ENCODE results near the gene CXCL1.

Gene CXCL1

DNA sequence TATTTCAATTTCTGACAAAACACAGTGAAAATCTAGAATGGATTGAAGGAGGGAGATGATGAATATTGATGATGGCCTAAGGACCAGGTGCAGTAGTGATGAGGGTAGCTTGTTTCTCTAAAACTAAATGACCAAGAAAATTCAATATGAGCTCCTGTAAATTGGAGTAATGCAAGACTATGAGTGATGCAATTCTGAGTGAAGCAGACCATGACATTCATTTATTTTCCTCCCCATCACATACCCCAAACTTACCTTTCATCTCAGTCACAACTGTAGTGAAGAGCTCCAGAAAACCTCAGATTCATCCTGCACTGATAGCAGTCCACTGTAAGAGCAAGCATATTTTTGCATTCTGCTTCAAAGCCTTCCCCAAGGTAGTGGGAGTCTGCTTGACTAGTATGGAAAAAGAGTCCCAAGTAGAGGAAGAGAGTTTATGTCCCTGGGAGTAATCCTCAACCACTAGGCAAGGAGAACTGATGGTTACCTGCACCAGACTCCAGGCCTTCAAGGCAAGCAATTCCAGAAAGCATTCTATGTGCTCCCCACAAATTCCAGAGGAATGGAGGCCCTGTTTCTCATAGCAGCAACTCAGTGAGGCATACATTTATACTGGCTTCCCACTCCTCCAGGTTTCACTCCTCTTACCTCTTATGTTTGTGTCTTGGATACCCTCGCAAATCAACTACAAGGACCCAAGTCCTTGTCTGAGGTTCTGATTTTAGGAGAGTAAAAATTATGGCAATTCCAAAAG is 47.2 kb downstream of the CXCL1 start:
- no peak for DNase-seq (ENCODE audit: low read depth in 2 of 2)

GRCh38 chr4:73917081-73917501 is 47.9 kb downstream of the CXCL1 start:
- peak; percentile 94 to 95 for DNase-seq (ENCODE audit: low read depth in 2 of 2)

DNA sequence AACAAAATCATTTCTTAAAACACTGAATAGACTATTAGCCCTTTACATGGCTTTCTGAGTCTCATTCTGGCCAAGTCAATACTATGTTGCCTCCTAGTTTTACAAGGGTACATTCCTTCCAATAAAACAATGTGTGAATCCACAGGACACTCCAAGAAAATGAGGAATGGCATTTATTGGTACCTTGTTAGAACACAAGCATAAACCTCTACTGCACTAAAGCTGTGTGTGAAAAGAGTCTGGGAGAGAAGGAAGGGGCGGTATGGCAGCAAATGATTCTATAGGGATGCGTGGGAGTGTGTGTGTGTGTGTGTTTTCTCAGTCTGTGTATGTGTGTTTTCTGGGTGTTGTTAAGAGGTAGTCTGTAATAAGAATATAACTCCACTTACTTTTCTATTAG is 48.9 kb downstream of the CXCL1 start:
- no peak for DNase-seq (ENCODE audit: low read depth in 2 of 2)

- DNase-seq (ENCODE audit: low read depth in 2 of 2): peak in 1 of 2 experiments; percentile 28
These were observed 50.5 kb downstream of the CXCL1 start for GRCh38 chr4:73919691-73920090.
